ENCODE measurements around the gene CHRM2.

GRCh38 chr7:136911344-136911743 is 42.9 kb downstream of the CHRM2 start:
- no peak for TF ChIP-seq EZH2 (IDR thresholded peaks at IDR 0.05; ENCODE audit: low read depth, low read length, severe bottlenecking)
- no peak for TF ChIP-seq CTCF (IDR thresholded peaks at IDR 0.05; ENCODE audit: control extremely low read depth in 1 of 3, insufficient read depth in 1 of 3, low read depth in 1 of 3, low read length in 3 of 3)
- no peak for TF ChIP-seq RFX5 (IDR thresholded peaks at IDR 0.05; ENCODE audit: borderline replicate concordance, low read depth, low read length)
- no peak for TF ChIP-seq MAFK (IDR thresholded peaks at IDR 0.05; ENCODE audit: low read depth, low read length)

Data from H1 (cell line).